Prostate gland (tissue), 2 donors: ENCODE measurements around the gene ATP9B. TPM values are rescaled to one million over a fixed set of nuclear protein-coding genes. Genes with fewer than 3 reads are reported as not detected.
"Not testable (repeated sequence)": the region's sequence is repeated elsewhere in the genome, so short reads cannot be mapped to it uniquely, and the experiment has no call there.

Experiments
- DNase-seq: peaks from one replicate; pipeline ENCODE4 v3.0.0-alpha.2; 2019; ENCODE audit warnings: low spot score
- H3K27ac ChIP-seq, 2 donors: fragments of 200-600 bp; sonication (generic); 2 replicates each; pipeline ENCODE4 v1.5.1; 2017 to 2019
- H3K27me3 ChIP-seq: fragments of 200-600 bp; sonication (generic); replicated peaks from 2 replicates; pipeline ENCODE4 v1.5.1; 2019; ENCODE audit not compliant: insufficient read depth
- H3K36me3 ChIP-seq, 2 donors: fragments of 200-600 bp; sonication (generic); 1 replicate in 1 of 2; 2 replicates in 1 of 2; pipeline versions ENCODE4 v1.5.1 to v1.8.1; 2017 to 2019
- H3K4me1 ChIP-seq: fragments of 200-600 bp; sonication (generic); replicated peaks from 2 replicates; pipeline ENCODE4 v1.5.1; 2019
- H3K4me3 ChIP-seq, 2 donors: fragments of 200-600 bp; sonication (generic); 2 replicates each; pipeline ENCODE4 v1.5.1; 2017 to 2019
- H3K9me3 ChIP-seq: fragments of 200-600 bp; sonication (generic); 2 replicates; pipeline ENCODE4 v1.5.1; 2017
- CTCF ChIP-seq, 4 experiments: fragments of 200-600 bp in 2 of 4; fragments of 450-650 bp in 2 of 4; sonication (generic) in 2 of 4; IDR thresholded peaks; 1 replicate in 3 of 4; 2 replicates in 1 of 4; pipeline ENCODE4 v1.5.1; 2016 to 2019; ENCODE audit warnings: antibody characterized with exemption in 4 of 4, mild to moderate bottlenecking in 2 of 4, moderate library complexity in 2 of 4
- POLR2A ChIP-seq: fragments of 450-650 bp; IDR thresholded peaks from one replicate; pipeline ENCODE4 v1.6.1; 2016; ENCODE audit warnings: antibody characterized with exemption, mild to moderate bottlenecking
- POLR2AphosphoS5 ChIP-seq: sonication (generic); formaldehyde crosslinking; IDR thresholded peaks from one replicate; pipeline ENCODE4 v1.6.1; 2017; ENCODE audit warnings: antibody characterized with exemption
- WGBS: methylation state at CpG from one replicate; pipeline ENCODE4 v1.1.5; 2018; 5-methylcytosine and 5-hydroxymethylcytosine counted together
- intact Hi-C: fragments of 100-400 bp; cut with DNase I; formaldehyde crosslinking; loops from one replicate; pipeline ENCODE4 v1.14.2; 2022
- total RNA-seq, 2 donors: library from RNA; depleted of rRNA; stranded (reverse); fragments of >200 nt; gene quantifications; one replicate each; pipeline ENCODE4 v1.1.0, GENCODE V29; 2016

The ATP9B gene
- total RNA-seq, 2 donors from 2014 or later: 33.8 to 55.6 TPM

DNA sequence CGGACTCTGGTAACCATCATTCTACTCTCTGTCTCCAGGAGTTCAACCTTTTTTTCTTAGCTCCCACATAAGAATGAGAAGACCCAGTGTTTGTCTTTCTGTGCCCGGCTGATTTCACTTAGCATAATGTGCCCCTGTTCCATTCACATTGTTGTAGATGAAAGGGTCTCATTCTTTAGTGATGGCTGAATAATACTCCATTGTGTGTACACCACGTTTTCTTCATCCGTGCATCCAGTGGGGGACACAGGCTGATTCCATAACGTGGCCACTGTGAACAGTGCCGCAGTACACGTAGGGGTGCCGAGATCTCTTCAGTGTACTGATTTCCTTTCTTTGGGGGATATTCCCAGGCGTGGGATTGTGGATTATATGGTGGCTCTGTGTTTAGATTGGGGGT lies 254.3 kb downstream of the ATP9B start:
- TF ChIP-seq POLR2AphosphoS5 (no peak), CTCF (IDR thresholded peaks at IDR 0.05) (no peak), POLR2A (no peak)
- Histone ChIP-seq H3K27ac (no peak overlapping the region), H3K4me3 (no peak overlapping the region), H3K36me3 (no peaks in the 10 kb centered on the region), H3K9me3 (no peaks in the 10 kb centered on the region), H3K27me3 (no peaks in the 10 kb centered on the region), H3K4me1 (no peaks in the 10 kb centered on the region)
- 95% methylated on average over 9 of the region's 9 CpGs for WGBS
- no peak for DNase-seq
- intact Hi-C loops: no loop called here

DNA sequence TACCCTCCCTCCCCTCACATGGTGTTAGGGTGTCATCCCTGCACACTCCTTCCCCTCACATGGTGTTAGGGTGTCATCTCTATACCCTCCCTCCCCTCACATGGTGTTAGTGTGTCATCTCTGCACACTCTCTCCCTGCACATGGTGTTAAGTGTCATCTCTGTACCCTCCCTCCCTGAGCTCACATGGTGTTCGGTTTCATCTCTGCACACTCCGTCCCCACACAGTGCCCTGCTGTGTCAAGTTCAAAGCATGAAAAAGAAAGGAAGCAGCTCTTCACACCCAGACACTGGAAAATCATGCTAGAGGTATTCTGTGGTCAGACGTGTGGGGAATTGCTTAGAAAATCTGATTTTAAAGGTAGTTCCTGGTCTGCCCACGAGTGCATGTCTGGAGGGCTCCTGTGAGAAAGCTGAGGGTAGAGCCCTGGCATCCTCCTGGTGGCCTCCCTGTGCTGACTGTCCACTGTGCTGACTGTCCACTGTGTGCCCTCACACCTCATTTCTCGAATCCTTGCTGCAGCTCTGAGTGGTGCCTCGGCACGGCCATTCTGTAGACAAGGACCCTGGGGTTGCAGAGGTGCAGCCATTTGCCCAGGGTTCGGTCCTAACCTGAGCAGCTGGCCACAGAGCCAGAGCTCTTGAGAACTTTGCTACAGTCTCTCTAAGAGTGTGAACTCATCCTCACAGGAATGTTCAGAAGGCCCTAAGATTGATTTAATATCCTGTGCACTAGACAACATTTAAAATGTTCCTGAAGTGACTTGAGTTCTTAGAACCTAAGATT lies 257.4 kb downstream of the ATP9B start:
- Histone ChIP-seq H3K4me3 (no peak overlapping the region), H3K9me3 (no peaks in the 10 kb centered on the region), H3K36me3 (no peaks in the 10 kb centered on the region), H3K4me1 (no peaks in the 10 kb centered on the region), H3K27me3 (no peaks in the 10 kb centered on the region), H3K27ac (no peak overlapping the region)
- TF ChIP-seq POLR2AphosphoS5: no peak
- TF ChIP-seq CTCF (IDR thresholded peaks at IDR 0.05): no peak
- no peak for TF ChIP-seq POLR2A
- 81% methylated on average over 8 of the region's 8 CpGs for WGBS
- DNase-seq: no peak
- intact Hi-C loops: no loop called here

- H3K4me3 ChIP-seq: no peak overlapping the region
- WGBS: 97% methylated on average over 26 of the region's 26 CpGs
- no peak overlapping the region for H3K27ac ChIP-seq
- no peaks in the 10 kb centered on the region for H3K36me3 ChIP-seq
- TF ChIP-seq POLR2A: no peak
- no peak for TF ChIP-seq POLR2AphosphoS5
- TF ChIP-seq CTCF (IDR thresholded peaks at IDR 0.05): no peak
- intact Hi-C loops: no loop called here
- no peaks in the 10 kb centered on the region for H3K4me1 ChIP-seq
- H3K27me3 ChIP-seq: no peaks in the 10 kb centered on the region
- H3K9me3 ChIP-seq: no peaks in the 10 kb centered on the region
- no peak for DNase-seq
Measured at GRCh38 chr18:79327199-79327721, 258.1 kb downstream of the ATP9B start.

GRCh38 chr18:79327915-79328314 lies 258.7 kb downstream of the ATP9B start:
- H3K27ac ChIP-seq, H3K4me3 ChIP-seq, H3K27me3 ChIP-seq, intact Hi-C loops, H3K4me1 ChIP-seq, H3K36me3 ChIP-seq, DNase-seq, H3K9me3 ChIP-seq: not testable (repeated sequence)
- 98% methylated on average over 23 of the region's 23 CpGs for whole genome bisulfite sequencing

GRCh38 chr18:79328887-79329286 lies 259.7 kb downstream of the ATP9B start:
- no peak for DNase-seq
- H3K36me3 ChIP-seq: peaks cover 0 to 9% of the 10 kb centered on the region in 2 donors

More at GRCh38 chr18:79328887-79329286, 259.7 kb downstream of the ATP9B start:
- intact Hi-C loops: no loop called here
- no peak overlapping the region for H3K4me3 ChIP-seq
- no peaks in the 10 kb centered on the region for H3K4me1 ChIP-seq
- WGBS: 93% methylated on average over 12 of the region's 12 CpGs
- TF ChIP-seq CTCF (IDR thresholded peaks at IDR 0.05) (no peak), POLR2AphosphoS5 (no peak), POLR2A (no peak)
- H3K27ac ChIP-seq: no peak overlapping the region
- no peaks in the 10 kb centered on the region for H3K9me3 ChIP-seq
- no peaks in the 10 kb centered on the region for H3K27me3 ChIP-seq
